Right ventricle myocardium superior (tissue), 1 donor: ENCODE results near the gene CARD11. TPM values are rescaled to one million over a fixed set of nuclear protein-coding genes. Genes with fewer than 3 reads are reported as not detected.
"Not testable (repeated sequence)": the region's sequence is repeated elsewhere in the genome, so short reads cannot be mapped to it uniquely, and the experiment has no call there.

Source experiments
- ATAC-seq: fragments of 200-7000 bp; cut with Tn5 transposase; one replicate; pipeline ENCODE4 v1.9.1; 2020; ENCODE audit warnings: mild to moderate bottlenecking; ENCODE audit not compliant: poor library complexity
- DNase-seq: peaks from one replicate; pipeline ENCODE4 v3.0.0-alpha.2; 2020
- intact Hi-C: fragments of 100-400 bp; cut with DNase I; formaldehyde crosslinking; loops from one replicate; pipeline ENCODE4 v1.11.2; 2022
- total RNA-seq: library from RNA; stranded (reverse); fragmentation: NEBNext Ultra II Directional; extraction: Animal tissue kit (Norgen Biotek cat#: 25700); gene quantifications from one replicate; pipeline ENCODE4 v1.2.1, GENCODE V29; 2021
- donor health status: DM: no; HTN: yes; CAD: no; lungs with severe emphysema.

CARD11 gene
- total RNA-seq, 1 donor from 2014 or later = 0.22 TPM

DNA sequence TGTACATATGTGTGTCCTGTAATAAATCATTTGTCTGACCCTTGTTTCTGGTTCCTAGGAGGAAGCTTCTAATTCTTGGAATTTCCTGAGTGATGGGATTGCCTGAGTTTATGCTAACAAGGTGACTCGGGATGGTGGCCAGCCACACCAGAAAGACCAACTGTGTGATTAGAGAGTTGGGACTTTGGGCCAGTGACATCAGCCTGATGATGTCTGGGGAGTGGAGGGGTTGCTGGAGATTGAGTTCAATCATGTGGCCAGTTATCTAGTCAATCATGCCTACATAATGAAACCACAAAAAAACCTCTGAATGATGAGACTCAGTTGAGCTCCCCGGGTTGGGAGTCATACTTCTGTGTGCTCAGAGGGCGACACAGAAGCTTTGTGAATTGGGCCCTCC lies 23.5 kb upstream of the CARD11 start:
- DNase-seq (no peak), ATAC-seq (no peak)
- intact Hi-C loops = no loop called here

DNA sequence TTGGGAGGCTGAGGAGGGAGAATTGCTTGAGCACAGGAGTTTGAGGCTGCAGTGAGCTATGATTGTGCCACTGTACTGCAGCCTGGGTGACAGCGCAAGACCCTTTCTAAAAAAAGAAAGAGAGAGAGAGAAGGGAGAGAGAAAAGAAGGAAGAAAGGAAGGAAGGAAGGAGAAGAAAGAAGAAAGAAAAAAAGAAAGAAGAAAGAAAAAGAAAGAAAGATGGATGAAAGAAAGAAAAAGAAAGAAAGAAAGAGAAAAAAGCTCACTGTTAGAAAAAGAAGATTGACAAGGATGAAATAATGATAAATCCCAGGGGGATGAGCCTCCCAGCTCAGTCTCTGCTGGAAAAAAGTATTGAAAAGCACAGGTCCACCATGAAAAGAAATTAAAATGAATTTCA lies 22.8 kb upstream of the CARD11 start:
- intact Hi-C loops = no loop called here
- DNase-seq = no peak
- no peak for ATAC-seq

DNA sequence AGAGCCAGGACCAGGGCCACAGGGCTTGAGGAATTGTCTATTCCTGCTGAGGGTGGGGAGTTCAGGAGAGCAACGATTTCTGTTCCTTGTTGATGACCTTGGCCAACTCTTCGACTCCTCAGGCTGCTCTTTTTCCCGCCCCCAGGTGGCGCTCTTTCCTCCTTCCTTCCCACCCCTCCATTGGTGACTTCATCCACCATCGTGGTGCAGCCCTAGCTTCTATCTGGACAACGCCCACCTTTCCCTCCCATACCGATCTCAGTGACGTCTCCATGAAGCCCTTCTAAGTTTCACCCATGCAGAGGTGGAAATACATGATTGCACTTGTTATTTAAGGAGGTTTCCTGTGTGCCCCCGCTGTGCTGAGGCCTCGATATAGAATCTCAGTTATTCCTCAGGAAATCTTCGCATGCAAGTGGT lies 22.1 kb upstream of the CARD11 start:
- no peak for ATAC-seq
- intact Hi-C loops = no loop called here

DNA sequence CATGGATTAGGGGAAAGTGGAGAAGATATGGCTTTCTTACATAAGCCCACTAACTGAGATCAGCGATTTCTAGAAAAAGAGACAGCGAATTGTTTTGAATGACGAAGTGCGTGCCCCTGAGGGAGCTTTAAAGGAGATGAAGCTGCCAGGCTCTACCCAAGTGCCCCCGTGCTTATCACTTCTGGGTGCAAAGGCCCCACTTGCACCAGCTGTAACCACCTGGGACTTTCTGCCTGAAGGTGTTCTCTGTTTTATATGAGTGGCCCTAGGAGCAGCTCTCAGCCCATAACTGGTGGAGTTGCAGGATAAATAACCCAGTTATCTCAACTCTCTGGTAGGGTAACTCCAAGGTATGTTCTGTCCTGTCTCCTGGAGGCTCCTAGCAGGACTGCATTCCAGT lies 20.4 kb upstream of the CARD11 start:
- DNase-seq (no peak), ATAC-seq (no peak)
- intact Hi-C loops = no loop called here

More for the DNA sequence above, 22.1 kb upstream of the CARD11 start:
- no peak for DNase-seq

DNA sequence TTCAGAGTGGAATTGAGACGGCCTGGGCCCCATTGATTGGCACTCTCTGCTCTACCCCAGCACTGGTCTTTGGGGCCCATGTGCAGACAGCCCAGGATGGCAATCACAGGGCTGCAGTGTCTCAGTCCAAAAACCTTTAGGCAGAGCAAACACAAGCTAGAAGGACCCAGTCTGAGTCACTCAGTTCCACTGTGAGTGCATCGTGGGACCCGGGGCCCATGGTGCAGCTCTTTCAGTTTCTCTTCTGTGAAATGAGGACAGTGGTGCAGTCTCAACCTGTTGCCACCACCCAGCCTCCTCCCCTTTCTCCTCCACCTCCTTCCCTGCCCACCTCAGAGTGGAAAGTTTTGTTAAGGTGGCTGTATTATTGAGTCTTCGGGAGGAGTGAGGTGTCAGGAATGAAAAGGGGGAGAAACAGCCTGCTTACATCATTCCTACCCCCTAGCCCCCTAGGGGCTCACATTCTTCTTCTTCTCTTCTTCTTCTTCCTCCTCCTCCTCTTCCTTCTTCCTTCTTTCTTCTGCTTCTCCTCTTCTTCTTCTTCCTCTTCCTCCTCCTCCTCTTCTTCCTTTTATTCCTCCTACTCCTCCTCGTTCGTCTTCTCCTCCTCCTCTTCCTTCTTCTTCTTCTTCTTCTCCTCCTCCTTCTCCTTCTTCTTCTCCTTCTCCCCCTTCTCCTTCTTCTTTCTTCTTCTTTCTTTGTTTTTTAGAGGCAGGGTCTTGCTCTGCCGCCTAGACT lies 19.5 kb upstream of the CARD11 start:
- intact Hi-C loops = no loop called here
- ATAC-seq (no peak), DNase-seq (no peak)

DNA sequence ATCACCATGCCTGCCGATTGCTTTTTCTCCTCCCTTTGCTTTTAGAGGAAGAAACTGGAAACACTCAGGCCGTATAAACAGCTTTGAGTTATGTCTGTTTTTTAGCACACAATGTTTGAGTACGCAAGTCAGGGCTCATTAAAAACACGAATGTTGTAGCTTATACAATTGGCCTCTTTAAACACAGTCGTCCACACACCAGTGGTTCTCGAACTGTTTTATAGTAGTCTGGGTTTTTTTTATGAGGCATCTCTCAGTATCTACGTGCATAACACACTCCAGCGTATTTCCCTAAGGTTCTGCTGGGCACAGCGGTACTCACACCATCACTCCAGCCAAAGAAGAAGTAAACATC lies 13.4 kb upstream of the CARD11 start:
- intact Hi-C loops = no loop called here
- ATAC-seq (no peak), DNase-seq (no peak)

DNA sequence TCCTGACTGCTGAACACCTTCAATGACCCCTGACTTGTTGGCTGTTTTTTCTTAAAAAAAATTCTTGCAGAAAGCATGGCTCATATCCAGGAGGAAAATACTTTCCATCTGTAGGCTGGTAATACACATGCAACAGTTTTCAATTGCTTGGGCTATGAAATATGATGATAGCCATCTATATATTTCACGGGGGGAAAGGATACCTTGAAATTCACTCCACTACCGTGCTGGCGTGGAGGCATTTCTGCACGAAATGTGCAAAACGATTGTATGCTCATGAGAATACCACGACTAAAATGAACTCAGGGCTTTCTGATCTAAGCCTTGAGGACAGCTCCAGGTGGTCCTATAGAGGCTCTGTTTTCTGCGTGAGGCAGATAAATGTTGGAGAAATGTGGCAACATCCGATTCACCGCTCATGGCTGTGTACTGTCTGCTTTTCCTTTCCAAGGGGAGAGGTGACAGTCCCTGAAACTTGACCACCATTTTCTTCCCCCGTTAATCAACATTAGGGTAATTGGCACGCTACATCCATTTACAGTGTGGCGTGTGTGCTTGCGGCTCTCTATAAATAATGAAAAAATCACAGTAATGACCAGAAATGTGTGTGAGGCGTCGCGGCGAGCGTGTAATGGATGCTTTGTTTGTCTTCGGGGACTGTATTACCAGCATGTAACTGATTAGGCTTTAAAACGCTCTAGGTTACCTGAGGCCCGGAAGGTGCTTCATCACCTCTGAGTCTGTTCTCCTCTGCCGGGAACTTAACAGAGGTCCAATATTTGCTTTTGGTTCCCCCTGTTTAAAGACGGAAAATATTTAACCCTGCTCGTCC lies 12.8 kb upstream of the CARD11 start:
- no peak for DNase-seq
- intact Hi-C loops = no loop called here
- no peak for ATAC-seq

DNA sequence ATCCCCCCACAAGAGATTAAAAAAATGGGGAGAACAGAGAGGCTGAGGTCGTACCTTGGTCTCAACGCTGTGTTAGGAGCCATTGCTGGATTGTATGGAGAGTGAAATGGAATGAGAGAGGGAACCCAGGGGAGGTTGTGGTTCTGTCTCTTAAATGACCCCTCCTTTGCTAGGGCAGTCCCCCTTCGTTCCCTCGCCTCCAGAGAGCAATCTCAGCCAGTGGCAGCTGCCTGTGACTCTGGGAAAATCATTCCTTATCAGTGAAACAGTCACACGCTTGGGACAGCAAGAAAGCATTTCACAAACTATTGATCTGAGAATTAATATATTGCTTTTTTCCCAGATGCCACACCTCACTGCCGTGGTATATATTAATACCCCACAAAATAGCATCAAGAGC lies 12.0 kb upstream of the CARD11 start:
- ATAC-seq = no peak
- no peak for DNase-seq
- intact Hi-C loops = no loop called here

DNA sequence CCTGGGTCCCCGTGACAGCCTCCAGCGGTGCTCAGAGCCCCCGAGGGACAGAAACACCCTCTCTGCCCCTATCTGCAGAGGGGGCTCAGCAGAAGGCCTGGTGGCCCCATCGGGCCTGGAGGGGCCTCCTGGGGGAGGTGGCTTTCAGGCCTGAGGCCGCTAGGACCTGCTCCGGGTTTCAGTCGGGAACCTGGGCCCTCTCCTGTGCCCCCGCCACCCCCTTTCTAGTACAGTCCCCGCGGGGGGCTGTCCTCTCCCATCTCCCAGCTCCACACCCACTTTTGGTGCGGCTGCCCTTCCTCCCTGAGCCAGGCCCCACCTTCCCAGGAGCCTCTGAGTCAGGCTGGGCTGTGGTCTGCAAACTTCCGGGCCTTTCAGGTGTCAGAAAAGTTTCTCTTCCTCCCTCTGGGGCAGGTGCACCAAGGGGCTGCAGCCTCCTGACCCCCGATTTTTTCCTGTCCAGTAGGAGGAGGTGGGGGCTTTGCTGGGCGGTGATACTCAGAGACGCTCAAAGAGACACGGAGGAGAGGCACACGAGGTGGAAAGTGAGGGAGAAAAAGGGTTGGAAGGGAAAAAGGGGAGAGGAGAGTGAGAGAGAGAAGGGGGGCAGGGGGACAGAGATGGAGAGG lies 692 bp downstream of the CARD11 start:
- no peak for ATAC-seq
- no peak for DNase-seq
- intact Hi-C loops = no loop called here

DNA sequence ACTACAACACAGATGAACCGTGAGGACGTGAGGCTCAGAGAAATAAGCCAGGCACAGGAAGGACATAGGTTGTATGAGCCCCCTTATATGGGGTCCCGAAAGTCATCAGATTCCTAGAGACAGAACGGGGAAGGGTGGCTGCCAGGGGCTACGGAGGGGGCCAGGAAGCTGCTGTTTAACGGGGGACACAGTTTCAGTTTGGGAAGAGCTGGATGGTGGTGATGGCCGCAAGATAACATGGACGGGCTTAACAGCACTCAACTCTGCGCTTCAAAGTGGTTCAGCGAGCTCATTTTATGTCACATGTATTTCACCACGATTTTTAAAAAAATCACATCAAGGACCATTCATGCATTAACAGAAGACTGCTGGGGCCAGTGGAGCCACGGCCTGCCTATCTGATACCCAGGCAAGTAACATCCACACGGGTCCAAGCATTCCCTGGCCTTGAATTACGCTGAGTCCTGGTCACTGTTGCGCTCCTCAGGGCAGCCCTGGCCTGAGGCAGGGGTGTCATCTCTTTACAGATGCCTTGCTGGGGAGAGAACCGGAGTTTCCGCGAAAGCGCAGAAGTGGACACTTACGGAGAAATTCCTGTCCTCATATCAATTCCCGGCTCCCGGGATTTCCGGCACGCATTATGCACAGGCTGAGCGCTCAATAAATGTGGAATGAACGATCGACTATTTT lies 1.5 kb downstream of the CARD11 start:
- no peak for ATAC-seq
- intact Hi-C loops = no loop called here
- DNase-seq = no peak

DNA sequence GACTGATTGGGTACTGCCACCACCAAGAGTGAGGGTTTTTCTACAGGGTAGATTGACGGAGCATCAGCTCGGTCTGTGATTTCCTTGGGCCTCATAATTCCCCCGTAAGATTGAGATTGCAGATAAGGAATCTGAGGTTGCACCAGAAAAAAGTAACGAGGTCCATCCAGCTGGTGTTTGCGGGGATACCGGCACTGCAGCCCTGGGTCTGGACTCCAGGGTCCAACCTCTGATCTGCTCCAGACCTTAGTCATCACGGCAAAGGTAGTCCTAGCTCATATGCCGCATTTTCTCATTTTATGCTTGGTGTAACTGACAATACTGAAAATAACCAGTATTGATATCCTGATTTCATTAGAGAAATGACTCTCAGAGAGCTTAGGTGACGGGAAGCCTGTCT lies 3.9 kb downstream of the CARD11 start:
- no peak for ATAC-seq
- intact Hi-C loops = no loop called here
- DNase-seq = no peak

DNA sequence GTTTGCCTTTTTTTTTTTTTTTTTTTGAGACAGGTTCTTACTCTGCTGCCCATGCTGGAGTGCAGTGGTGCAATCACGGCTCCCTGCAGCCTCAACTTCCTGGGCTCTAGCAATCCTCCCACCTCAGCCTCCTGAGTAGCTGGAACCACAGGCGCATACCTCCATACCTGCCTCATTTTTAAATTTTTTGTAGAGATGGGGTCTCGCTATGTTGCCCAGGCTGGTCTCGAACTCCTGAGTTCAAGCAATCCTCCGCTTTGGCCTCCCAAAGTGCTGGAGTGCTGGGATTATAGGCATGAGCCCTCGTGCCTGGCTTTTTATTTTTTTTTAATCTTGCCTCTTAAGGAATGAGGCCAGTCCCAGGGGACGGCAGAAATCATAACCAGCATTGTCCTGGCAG lies 5.7 kb downstream of the CARD11 start:
- ATAC-seq, intact Hi-C loops, DNase-seq: not testable (repeated sequence)

DNA sequence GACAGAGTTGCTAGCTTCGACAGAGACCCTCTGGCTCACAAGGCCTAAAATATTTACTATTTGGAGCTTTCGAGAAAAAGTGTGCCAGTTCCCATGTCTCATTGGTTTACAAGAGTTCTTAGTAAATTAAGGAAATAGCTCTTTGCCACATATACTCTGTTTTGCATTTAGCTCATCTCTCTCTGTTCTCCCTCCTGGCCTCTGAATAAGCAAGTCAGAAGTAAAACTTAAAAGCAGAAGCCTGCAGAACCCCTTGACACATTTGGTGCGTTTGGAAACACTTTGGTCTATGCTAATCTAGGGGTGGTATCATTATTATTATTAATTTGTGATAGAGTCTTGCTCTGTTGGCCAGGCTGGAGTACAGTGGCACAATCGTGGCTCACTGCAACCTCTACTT lies 6.4 kb downstream of the CARD11 start:
- intact Hi-C loops = no loop called here
- no peak for DNase-seq
- ATAC-seq = no peak

DNA sequence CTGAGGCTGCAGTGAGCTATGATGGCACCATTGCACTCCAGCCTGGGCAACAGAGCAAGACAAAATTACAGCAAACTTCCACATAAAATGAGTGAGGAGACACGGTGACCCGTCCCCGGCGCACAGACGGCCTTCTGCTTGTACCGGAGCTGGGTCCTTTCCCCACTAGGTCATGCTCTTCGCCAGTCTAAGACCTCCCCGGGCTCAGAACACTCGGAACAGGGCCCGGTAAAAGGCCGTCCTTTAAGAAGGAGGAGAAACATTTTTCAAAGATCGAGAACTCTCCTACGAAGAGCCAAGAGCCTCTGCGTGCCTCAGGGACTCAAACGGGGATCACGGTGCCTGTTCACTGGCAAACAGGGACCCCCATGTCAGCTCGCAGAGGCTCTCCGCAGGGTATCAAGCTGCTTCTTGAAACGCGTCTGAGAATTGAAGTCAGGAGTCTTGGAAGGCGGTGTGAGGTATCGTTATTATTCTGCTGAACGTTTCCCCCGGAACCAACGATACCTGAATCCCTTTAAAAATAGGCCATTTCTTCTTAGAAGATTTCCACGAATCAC lies 9.0 kb downstream of the CARD11 start:
- no peak for ATAC-seq
- no peak for DNase-seq
- intact Hi-C loops = no loop called here

DNA sequence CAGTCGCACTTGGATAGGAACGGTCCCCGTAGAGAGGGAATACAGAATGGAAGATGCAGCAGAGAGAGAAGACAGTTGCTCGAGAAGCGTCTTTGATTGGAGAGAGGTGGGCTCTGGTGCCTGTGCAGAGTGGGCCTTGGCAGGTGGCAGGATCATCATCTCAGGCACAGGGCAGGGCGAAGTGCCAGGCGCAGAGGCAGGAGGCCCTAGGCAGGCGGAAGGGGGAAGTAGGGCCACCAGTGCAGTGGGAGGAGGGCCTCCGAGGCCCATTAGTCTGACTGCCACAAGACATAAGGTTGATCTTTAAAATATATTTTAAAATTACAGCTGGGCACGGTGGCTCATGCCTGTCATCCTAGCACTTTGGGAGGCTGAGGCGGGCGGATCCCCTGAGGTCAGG lies 10.1 kb downstream of the CARD11 start:
- DNase-seq (no peak), ATAC-seq (no peak)
- intact Hi-C loops = no loop called here

DNA sequence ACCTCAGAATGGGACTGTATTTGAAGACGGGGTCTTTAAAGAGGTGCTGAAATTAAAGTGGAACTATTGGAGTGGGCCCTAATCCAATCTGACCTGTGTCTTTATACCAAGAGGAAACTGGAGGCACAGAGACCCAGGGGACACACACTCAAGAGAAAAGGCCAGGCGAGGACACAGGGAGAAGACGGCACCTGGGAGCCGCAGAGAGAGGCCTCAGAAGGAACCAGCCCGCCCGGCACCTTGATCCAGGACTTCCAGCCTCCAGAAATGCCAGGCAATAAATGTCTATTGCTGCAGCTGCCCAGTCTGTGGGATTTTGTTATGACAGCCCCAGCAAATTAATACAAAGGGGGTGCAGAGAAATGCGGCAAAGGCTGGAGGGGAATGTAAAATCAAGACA lies 10.5 kb downstream of the CARD11 start:
- DNase-seq = no peak
- intact Hi-C loops = no loop called here
- no peak for ATAC-seq

DNA sequence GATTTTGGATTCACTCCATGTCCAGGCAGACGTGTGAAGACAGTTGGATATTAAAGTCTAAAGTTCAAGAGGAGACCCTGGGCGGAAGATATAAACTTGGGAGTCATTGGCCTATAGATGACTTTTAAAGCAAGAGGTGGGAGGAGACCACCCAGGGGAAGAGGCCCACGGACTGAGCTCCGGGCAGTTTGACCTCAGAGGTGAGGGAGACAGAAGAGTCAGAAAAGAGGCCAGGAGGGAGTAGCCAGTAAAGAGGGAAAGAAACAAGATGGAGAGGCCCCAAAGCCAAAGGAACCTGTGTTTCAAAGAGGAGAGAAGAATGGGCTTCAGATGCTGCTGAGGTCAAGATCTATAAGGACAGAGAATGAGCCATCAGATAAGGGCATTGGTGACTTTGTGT lies 11.4 kb downstream of the CARD11 start:
- intact Hi-C loops = no loop called here
- ATAC-seq (no peak), DNase-seq (no peak)

DNA sequence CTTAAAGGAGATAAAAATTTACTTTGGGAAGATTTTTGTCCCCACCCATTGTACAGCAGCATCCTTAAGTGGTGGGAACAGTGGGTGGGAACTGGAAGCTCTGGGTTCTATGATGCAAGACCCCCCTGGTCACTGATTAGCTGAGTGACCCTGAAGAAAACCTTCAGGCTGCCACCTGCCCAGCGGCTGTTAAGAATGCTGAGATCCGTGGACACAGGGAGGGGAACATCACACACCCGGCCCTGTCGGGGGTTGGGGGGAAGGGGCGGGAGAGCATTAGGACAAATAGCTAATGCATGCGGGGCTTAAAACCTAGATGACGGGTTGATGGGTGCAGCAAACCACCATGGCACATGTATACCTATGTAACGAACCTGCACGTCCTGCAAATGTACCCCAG lies 14.5 kb downstream of the CARD11 start:
- intact Hi-C loops = no loop called here
- ATAC-seq = no peak
- no peak for DNase-seq

DNA sequence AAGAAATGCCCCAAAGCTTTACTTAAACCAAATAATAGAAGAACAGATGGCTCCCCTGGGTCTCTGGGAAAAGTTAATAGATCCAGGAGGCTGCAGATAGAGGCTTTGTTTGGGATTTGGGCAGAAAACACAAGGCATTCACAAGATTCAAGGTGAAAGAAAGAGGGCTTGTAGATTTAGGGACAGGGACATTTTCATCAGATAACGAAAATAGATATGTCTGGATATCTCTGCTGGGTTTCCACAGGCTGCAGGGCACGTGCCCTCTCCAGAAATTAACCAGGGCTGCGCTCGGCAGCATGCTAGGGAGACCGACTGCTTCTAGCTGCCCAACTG lies 14.9 kb downstream of the CARD11 start:
- DNase-seq = no peak
- no peak for ATAC-seq
- intact Hi-C loops = no loop called here
